PC-9 (cell line): ENCODE data around the gene SMIM22. TPM values are rescaled to one million over a fixed set of nuclear protein-coding genes. Genes with fewer than 3 reads are reported as not detected.

Experiments used
- BruUV-seq: library from RNA; stranded (reverse); fragments of 400-500 nt; replicated peaks from 2 replicates; lab custom pipeline; 2021; lab: Mats Ljungman, UMichigan
- CTCF ChIA-PET: fragments of 300-600 bp; sonication (Branson Sonifier 250); formaldehyde crosslinking; loops from one replicate; lab custom pipeline; 2022; ENCODE audit warnings: antibody characterized with exemption; lab: Charles Lee
- POLR2A ChIA-PET: fragments of 300-600 bp; sonication (Branson Sonifier 250); formaldehyde crosslinking; loops from one replicate; lab custom pipeline; 2022; ENCODE audit warnings: antibody characterized with exemption; ENCODE audit not compliant: unreplicated experiment; lab: Charles Lee
- DNase-seq, 2 experiments: peaks; one replicate each; pipeline versions ENCODE4 v3.0.0 to v3.0.0-alpha.2; 2015 to 2022; ENCODE audit warnings: mixed read lengths in 1 of 2
- H2AFZ ChIP-seq: fragments of 200-600 bp; sonication (generic); 2 replicates; pipeline ENCODE4 v1.8.1; 2017; ENCODE audit warnings: antibody characterized with exemption
- H3F3A ChIP-seq: fragments of 200-600 bp; sonication (generic); 2 replicates; pipeline ENCODE4 v1.8.1; 2017; ENCODE audit warnings: antibody characterized with exemption, mild to moderate bottlenecking, low read depth; ENCODE audit not compliant: insufficient read depth
- H3K27ac ChIP-seq: fragments of 200-600 bp; sonication (generic); 2 replicates; pipeline ENCODE4 v1.6.1; 2016; ENCODE audit warnings: mixed run types
- H3K27me3 ChIP-seq: fragments of 200-600 bp; sonication (generic); 2 replicates; pipeline ENCODE4 v1.6.1; 2016; ENCODE audit warnings: low read depth, mixed run types; ENCODE audit not compliant: insufficient read depth
- H3K36me3 ChIP-seq: fragments of 200-600 bp; sonication (generic); 2 replicates; pipeline ENCODE4 v1.6.1; 2016; ENCODE audit warnings: low read depth, mixed run types
- H3K4me1 ChIP-seq: fragments of 200-600 bp; sonication (generic); replicated peaks from 2 replicates; pipeline ENCODE4 v1.6.1; 2016; ENCODE audit warnings: mixed run types; ENCODE audit not compliant: insufficient read depth
- H3K4me2 ChIP-seq: fragments of 200-600 bp; sonication (generic); 2 replicates; pipeline ENCODE4 v1.6.1; 2017; ENCODE audit warnings: mixed run types
- H3K4me3 ChIP-seq: fragments of 200-600 bp; sonication (generic); 2 replicates; pipeline ENCODE4 v1.6.1; 2016; ENCODE audit warnings: mixed run types
- H3K79me2 ChIP-seq: fragments of 200-600 bp; sonication (generic); 2 replicates; pipeline ENCODE4 v1.6.1; 2017; ENCODE audit warnings: low read depth, mixed run types
- H3K9me2 ChIP-seq: fragments of 200-600 bp; sonication (generic); 2 replicates; pipeline ENCODE4 v1.8.1; 2017; ENCODE audit warnings: mild to moderate bottlenecking; ENCODE audit not compliant: insufficient read depth
- H3K9me3 ChIP-seq: fragments of 200-600 bp; sonication (generic); 2 replicates; pipeline ENCODE4 v1.8.1; 2016; ENCODE audit warnings: low read depth; ENCODE audit not compliant: insufficient read depth
- H4K20me1 ChIP-seq: fragments of 200-600 bp; sonication (generic); 2 replicates; pipeline ENCODE4 v1.8.1; 2017; ENCODE audit not compliant: insufficient read depth
- CTCF ChIP-seq: fragments of 200-600 bp; sonication (generic); conservative IDR thresholded peaks from 2 replicates; pipeline ENCODE4 v1.6.1; 2017; ENCODE audit warnings: mixed run types, antibody characterized with exemption, mild to moderate bottlenecking, moderate library complexity
- EZH2 ChIP-seq: fragments of 200-600 bp; sonication (generic); IDR thresholded peaks from 2 replicates; pipeline ENCODE4 v1.8.0; 2017; ENCODE audit warnings: antibody characterized with exemption, low read depth
- intact Hi-C: fragments of 100-400 bp; cut with micrococcal nuclease; formaldehyde crosslinking; loops from one replicate; pipeline ENCODE4 v1.10.0; 2022; ENCODE audit not compliant: unreplicated experiment
- total RNA-seq: library from RNA; stranded (reverse); gene quantifications from 2 replicates; pipeline ENCODE4 v1.2.3, GENCODE V29; 2021

Gene SMIM22
- total RNA-seq, 1 experiment from 2014 or later, result 134 TPM

- no peak for DNase-seq
- H3F3A ChIP-seq, result no peaks in the 10 kb centered on the region; the same call in 1 of the 2 replicates
- H4K20me1 ChIP-seq, result peaks cover 9% of the 10 kb centered on the region
- no peaks in the 10 kb centered on the region for H3K4me1 ChIP-seq
- ChIA-PET CTCF (no interaction called here), POLR2A (no interaction called here)
- TF ChIP-seq CTCF (no peak), EZH2 (no peak)
- intact Hi-C loops, result no loop called here
- H3K9me2 ChIP-seq, result no peaks in the 10 kb centered on the region
- H3K9me3 ChIP-seq, result no peaks in the 10 kb centered on the region
- H3K79me2 ChIP-seq, result no peaks in the 10 kb centered on the region
- no peak overlapping the region for H3K27ac ChIP-seq
- peaks cover 23% of the 10 kb centered on the region; the same call in 1 of the 2 replicates for H3K36me3 ChIP-seq
- no TSS peak for BruUV-seq
- no peak overlapping the region for H3K4me3 ChIP-seq
- no peaks in the 10 kb centered on the region for H3K27me3 ChIP-seq
- H2AFZ ChIP-seq, result no peak overlapping the region
- H3K4me2 ChIP-seq, result no peak overlapping the region
These were observed 33.6 kb downstream of the SMIM22 start for GRCh38 chr16:4828567-4829321.

GRCh38 chr16:4830408-4830807, 35.2 kb downstream of the SMIM22 start:
- Histone ChIP-seq H3K4me3 (no peak overlapping the region), H2AFZ (no peak overlapping the region), H3K4me2 (no peak overlapping the region), H3F3A (no peaks in the 10 kb centered on the region; the same call in 1 of the 2 replicates), H3K27me3 (no peaks in the 10 kb centered on the region), H3K9me2 (no peaks in the 10 kb centered on the region), H4K20me1 (peaks cover 13% of the 10 kb centered on the region), H3K4me1 (no peaks in the 10 kb centered on the region), H3K79me2 (no peaks in the 10 kb centered on the region), H3K9me3 (no peaks in the 10 kb centered on the region), H3K27ac (no peak overlapping the region), H3K36me3 (peaks cover 33% of the 10 kb centered on the region)
- DNase-seq, result no peak
- CTCF ChIA-PET, result interaction anchor here (0.6 kb wide), 1 partner anchor 51 kb away, joined by 7 read pairs; no protein-coding TSS in a partner anchor
- BruUV-seq, result no TSS peak
- TF ChIP-seq CTCF, result no peak
- TF ChIP-seq EZH2, result no peak
- POLR2A ChIA-PET, result interaction anchor here (0.6 kb wide), 1 partner anchor 28 kb away, joined by 4 read pairs; the partner anchor contains the start of gene ROGDI
- intact Hi-C loops, result no loop called here

GRCh38 chr16:4831616-4832015, 36.4 kb downstream of the SMIM22 start:
- Histone ChIP-seq H3K4me2 (no peak overlapping the region), H3K4me3 (no peak overlapping the region), H3K36me3 (peaks cover 36% of the 10 kb centered on the region), H3K9me3 (no peaks in the 10 kb centered on the region), H3K4me1 (no peaks in the 10 kb centered on the region), H4K20me1 (peaks cover 13% of the 10 kb centered on the region), H3K9me2 (no peaks in the 10 kb centered on the region), H3K27ac (no peak overlapping the region), H3K79me2 (no peaks in the 10 kb centered on the region), H3K27me3 (no peaks in the 10 kb centered on the region), H3F3A (peaks cover under 1% of the 10 kb centered on the region; the same call in 1 of the 2 replicates), H2AFZ (no peak overlapping the region)
- BruUV-seq, result no TSS peak
- intact Hi-C loops, result no loop called here
- CTCF ChIA-PET, result no interaction called here
- no peak for DNase-seq
- TF ChIP-seq CTCF, result no peak
- no peak for TF ChIP-seq EZH2
- POLR2A ChIA-PET, result no interaction called here
